ENCODE measurements around the gene RAB43.
"Not testable (repeated sequence)": the region's sequence is repeated elsewhere in the genome, so short reads cannot be mapped to it uniquely, and the experiment has no call there.

The RAB43 gene

DNA sequence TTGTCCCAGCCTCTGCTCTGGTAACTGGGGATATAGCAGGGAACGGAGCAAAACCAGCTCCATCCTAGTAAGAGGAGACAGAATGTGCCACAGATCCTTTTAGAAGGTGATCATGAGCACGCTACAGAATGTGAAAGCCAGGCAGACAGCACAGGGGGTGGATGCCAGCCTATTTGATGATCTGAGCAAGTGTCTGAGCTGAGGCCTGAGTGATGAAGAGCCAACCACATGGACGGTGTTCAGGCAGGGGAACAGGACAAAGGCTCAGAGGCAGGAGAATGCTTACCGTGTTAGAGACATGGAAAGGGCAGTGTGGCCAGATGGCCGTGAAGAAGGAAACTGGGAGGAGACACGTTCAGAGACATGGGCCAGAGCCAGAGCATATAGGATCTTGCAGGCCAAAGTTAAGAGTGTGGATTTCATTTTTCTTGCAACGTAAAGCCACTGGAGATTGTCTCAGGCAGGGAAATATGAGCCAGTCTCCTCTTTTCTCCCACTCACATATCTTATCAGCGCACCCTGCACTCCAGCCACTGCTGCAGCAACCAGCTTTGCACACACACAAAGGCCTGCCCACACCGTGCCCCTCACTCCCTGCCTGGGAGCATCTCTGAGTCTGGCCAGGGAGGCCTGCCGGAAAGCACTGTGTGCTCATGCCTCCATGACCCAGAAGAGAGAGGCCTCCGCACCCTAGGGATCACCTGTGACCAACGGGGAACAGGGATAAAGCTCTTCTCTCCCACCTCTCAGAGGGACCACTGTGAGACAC lies 20.1 kb downstream of the RAB43 start:
- no peak for DNase-seq (ENCODE audit: low read depth in 1 of 2, low spot score in 1 of 2)
- in situ Hi-C loops (cut with HindIII; ENCODE audit: low pct_unique_long_range_greater_than_20kb, low sequenced_read_pairs), result no loop called here
- TF ChIP-seq JUND (IDR thresholded peaks at IDR 0.05; ENCODE audit: low read depth), result no peak

DNA sequence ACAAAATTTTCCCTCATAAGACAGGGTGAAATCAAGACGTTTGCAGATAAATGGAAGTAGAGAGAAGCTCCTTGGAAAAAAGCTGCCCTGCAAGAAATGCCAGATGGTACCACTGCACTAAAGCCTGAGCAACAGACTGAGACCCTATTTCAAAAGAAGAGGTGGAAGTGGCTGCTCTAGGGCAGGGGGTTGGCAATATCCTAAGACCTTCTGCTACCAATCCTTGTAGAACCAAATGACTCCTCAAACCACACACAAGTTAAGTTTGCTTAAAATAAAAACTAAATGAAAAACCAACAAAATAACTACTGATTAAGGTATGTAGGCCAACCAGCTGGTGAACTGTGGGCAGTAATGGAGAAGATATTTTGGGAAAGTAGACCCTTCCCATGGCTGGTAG lies 21.3 kb downstream of the RAB43 start:
- no peak for TF ChIP-seq JUND (IDR thresholded peaks at IDR 0.05; ENCODE audit: low read depth)
- in situ Hi-C loops (cut with HindIII; ENCODE audit: low pct_unique_long_range_greater_than_20kb, low sequenced_read_pairs), result no loop called here
- no peak for DNase-seq (ENCODE audit: low read depth in 1 of 2, low spot score in 1 of 2)

DNA sequence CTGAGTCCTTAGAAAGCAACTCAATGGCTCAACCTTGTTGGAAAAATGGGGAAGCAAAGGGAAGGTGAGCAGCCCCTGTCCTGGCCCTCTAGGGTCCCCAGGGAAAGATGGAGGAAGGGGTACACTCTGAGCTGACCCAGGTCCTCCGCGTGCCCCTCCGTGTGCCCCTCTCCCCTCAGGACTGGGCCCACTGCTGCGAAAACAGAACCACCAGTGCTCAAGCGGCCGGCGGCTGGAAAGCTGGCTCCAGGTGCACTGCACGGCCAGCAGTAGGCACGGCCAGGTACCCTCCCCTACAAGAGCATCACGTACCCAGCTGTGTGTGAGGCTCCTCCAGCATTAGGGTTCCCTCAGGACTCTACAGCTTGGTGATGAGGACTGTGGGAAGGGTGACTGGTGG lies 26.3 kb downstream of the RAB43 start:
- in situ Hi-C loops (cut with HindIII; ENCODE audit: low pct_unique_long_range_greater_than_20kb, low sequenced_read_pairs), result no loop called here
- DNase-seq (ENCODE audit: low read depth in 1 of 2, low spot score in 1 of 2), result no peak
- TF ChIP-seq JUND (IDR thresholded peaks at IDR 0.05; ENCODE audit: low read depth), result no peak

DNA sequence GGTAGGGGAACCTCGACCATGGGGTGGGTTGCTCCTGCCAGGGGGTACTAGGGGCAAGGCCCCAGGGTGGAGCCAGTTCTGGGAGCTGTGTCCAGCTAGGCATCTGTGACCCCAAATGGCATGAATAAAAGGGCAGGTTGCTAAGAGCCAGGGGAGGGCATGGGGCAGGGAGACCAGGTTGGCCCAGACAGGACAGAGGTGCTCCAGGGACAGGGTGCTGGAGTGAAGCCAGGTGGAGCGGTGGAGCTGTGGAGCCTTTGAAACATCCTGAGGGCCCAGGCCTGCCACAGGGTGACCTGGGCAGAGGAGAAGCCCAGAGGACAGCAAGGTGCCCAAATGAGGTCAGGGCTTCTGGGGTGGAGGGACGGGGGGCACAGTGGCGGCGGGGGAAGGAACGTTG lies 33.3 kb downstream of the RAB43 start:
- DNase-seq (ENCODE audit: low read depth in 1 of 2, low spot score in 1 of 2); in situ Hi-C loops (cut with HindIII; ENCODE audit: low pct_unique_long_range_greater_than_20kb, low sequenced_read_pairs): not testable (repeated sequence)

DNA sequence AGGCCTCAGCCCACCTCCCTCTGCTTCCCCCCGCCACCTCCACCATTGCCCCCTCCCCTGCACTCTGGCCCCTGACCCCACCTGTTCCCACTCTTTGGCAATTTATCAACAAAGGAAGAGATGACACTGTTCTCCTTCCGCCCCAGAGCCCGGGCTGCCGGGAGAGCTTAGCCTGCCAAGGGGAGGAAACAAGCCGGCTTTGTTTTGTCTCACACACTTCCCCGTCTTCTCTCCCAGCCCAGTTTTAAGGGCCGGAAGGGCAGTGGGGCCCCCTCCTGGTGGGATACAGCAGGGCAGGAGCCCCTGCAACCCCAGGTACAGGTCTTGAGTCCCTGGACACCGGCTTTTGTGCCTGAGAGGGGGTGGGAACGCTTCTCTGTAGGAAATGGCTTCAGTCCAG lies 33.7 kb downstream of the RAB43 start:
- in situ Hi-C loops (cut with HindIII; ENCODE audit: low pct_unique_long_range_greater_than_20kb, low sequenced_read_pairs), result not testable (repeated sequence)
- DNase-seq (ENCODE audit: low read depth in 1 of 2, low spot score in 1 of 2), result peak in 1 of 2 experiments; percentile 49

DNA sequence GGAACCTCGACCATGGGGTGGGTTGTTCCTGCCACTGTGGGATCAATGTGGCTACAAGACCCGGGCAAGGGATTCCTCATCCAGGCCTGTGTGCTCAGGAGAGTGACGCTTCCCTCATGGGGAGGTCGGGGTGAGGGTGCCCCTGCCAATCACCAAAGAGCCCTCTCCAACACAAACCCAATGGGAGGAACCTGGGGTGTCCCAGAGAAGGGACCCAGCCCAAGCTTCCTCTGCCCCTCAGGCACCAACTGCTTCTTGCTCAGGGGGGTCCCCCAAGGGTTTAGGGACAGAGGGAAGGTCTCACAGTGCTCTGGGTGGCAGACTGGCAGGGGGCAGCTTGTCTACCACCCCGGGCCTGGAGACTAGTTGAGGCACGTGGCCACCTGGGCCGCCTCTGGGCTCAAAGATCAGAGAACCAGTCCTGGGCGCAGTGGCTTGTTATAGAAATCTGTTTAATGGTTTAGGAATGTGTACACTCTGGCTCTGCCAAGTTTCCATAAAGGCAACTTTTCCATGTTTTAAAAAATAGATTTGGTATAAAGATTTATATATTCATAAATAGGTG lies 34.4 kb downstream of the RAB43 start:
- no peak for TF ChIP-seq JUND (IDR thresholded peaks at IDR 0.05; ENCODE audit: low read depth)
- in situ Hi-C loops (cut with HindIII; ENCODE audit: low pct_unique_long_range_greater_than_20kb, low sequenced_read_pairs), result no loop called here
- DNase-seq (ENCODE audit: low read depth in 1 of 2, low spot score in 1 of 2), result peak in 1 of 2 experiments; percentile 33

DNA sequence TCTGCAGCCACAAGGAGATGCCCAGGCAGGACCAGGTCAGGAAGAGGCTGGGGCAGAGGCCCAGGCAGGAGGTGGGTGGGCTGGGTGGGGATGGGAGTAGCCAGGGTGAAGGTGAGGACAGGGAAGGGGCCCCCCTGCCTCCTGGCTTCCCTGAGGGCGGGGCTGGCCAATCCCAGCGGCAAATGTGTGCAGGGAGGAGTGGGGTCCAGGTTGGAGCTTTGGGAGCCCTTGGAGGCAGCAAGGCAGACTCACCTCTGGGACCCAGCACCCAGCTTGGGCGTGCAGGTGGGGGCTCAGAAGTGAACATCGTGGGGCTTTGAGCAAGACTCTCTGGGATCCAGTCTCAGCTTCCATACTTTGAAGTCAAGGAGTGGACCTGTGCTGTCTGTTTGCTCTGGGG lies 35.8 kb downstream of the RAB43 start:
- in situ Hi-C loops (cut with HindIII; ENCODE audit: low pct_unique_long_range_greater_than_20kb, low sequenced_read_pairs), result no loop called here
- DNase-seq (ENCODE audit: low read depth in 1 of 2, low spot score in 1 of 2), result no peak
- TF ChIP-seq JUND (IDR thresholded peaks at IDR 0.05; ENCODE audit: low read depth), result no peak

DNA sequence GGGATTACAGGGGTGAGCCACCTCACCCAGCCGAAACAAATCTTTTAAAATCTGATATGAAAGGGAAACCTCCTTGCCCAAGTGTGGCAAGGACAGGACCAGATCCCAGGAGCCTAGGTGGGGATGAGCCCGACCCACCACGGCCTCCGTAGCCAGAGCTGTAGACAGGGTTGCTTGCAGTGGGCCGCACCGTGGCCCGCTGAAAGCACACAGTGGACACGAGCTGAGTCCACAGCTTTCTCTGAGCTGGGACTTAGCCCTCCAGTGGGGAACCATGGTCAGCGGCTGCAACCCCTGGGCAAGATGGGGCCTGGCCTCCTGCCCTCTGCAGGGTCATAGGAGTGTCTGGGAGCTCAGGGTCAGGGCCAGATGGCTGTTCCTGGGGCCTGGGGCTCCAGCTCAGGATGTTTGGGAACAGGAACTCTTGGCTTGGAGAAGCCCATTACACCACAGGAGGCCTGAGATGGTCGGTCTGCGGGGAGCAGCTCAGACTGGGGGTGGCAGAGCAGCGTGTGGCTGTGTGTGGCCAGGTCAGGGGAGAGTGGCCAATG lies 36.4 kb downstream of the RAB43 start:
- DNase-seq (ENCODE audit: low read depth in 1 of 2, low spot score in 1 of 2), result no peak
- in situ Hi-C loops (cut with HindIII; ENCODE audit: low pct_unique_long_range_greater_than_20kb, low sequenced_read_pairs), result no loop called here
- TF ChIP-seq JUND (IDR thresholded peaks at IDR 0.05; ENCODE audit: low read depth), result no peak

DNA sequence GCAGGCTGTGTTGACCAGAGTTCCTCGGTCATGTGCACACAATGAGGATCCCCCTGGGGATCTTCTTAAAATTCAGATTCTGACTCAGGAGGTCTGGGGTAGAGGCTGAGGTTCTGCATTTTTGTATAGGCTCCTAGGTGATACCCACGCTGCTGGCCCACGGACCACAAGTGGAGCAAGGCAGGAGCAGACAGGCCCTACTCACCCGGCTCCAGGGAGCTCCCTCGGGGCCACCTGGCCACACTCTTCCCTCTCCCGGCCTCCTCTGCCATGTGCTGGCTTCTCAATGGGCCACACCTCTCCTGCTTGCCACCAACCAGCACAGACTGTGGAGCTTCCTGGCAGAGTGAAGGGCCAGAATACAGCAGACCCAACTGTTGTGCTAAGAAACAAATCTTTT lies 37.1 kb downstream of the RAB43 start:
- no peak for DNase-seq (ENCODE audit: low read depth in 1 of 2, low spot score in 1 of 2)
- TF ChIP-seq JUND (IDR thresholded peaks at IDR 0.05; ENCODE audit: low read depth), result no peak
- in situ Hi-C loops (cut with HindIII; ENCODE audit: low pct_unique_long_range_greater_than_20kb, low sequenced_read_pairs), result no loop called here

DNA sequence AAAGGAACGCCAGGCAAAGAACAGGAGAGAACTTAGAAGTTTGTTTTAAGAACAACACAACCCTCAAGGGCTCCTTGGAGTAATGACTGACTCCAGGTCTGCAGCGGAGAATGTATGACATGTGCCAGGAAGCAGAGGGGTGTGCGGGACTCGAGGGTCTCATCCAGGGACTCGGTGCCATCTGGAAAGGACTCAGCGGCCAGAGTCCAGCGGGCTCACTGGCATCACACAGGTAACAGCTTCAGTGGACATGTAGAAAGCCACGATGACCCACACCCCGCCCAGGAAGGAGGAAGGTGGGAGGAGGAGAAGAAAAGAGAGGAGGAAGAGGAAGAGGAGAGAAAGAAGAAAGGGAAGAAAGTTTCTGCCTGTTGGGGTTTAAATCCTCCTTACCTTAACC lies 39.6 kb downstream of the RAB43 start:
- DNase-seq (ENCODE audit: low read depth in 1 of 2, low spot score in 1 of 2), result no peak
- TF ChIP-seq JUND (IDR thresholded peaks at IDR 0.05; ENCODE audit: low read depth), result no peak
- in situ Hi-C loops (cut with HindIII; ENCODE audit: low pct_unique_long_range_greater_than_20kb, low sequenced_read_pairs), result no loop called here

DNA sequence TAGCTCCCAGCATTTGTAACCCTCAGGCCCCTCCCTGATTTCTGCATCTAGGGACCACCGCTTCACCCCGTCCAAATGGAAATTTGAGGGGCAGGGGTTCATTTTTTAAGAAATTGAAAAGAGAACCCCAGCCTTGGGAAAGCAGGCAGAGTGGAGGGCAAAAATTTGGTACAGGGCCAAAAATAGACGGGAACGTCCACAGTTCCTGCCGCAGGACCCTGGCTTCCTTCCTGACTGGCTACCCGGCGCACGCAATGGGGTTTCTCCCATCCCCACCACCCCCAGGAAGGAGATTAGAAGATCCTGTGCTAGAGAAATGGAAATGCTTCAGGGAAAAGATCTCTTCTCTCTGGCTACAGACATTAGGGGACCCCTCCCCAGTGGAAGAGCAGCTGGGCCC lies 40.1 kb downstream of the RAB43 start:
- TF ChIP-seq JUND (IDR thresholded peaks at IDR 0.05; ENCODE audit: low read depth), result no peak
- DNase-seq (ENCODE audit: low read depth in 1 of 2, low spot score in 1 of 2), result no peak
- in situ Hi-C loops (cut with HindIII; ENCODE audit: low pct_unique_long_range_greater_than_20kb, low sequenced_read_pairs), result no loop called here

DNA sequence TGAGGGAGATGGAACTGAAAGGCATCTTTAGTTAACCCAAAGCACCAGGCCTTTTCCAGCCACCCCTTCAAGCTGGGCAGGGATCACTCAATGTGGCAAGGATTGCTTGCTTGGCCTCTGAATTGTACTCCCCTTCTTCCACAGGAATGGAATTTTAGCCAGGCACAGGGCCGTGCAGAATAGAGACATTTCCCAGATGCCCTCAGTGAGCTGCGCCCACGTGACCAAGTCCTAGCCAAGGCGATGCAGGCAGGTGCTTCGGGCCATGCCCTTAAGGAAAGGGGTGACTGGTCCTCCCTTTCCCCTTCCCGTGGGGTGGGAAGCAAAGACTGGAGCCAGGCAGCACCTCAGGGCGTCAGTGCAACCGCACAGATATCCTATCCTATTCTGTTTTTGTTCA lies 43.1 kb downstream of the RAB43 start:
- in situ Hi-C loops (cut with HindIII; ENCODE audit: low pct_unique_long_range_greater_than_20kb, low sequenced_read_pairs), result no loop called here
- TF ChIP-seq JUND (IDR thresholded peaks at IDR 0.05; ENCODE audit: low read depth), result no peak
- no peak for DNase-seq (ENCODE audit: low read depth in 1 of 2, low spot score in 1 of 2)

DNA sequence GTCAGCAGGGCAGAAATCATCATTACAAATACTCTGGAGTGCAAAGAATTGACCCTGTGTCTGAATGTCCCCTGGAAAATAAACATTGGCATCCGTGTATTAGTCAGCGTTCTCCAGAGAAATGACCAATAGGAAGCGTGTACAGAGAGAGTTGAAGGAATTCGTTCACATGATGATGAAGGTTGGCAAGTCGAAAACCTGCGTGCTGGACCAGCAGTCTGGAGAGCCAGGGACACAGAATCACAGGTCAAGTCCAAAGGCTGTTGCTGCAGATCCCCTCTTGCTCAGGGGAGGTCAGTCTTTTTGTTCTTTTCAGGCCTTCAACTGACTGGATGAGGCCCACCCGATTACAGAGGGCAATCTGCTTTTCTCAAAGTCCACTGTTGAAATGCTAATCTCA lies 44.4 kb downstream of the RAB43 start:
- in situ Hi-C loops (cut with HindIII; ENCODE audit: low pct_unique_long_range_greater_than_20kb, low sequenced_read_pairs), result no loop called here
- DNase-seq (ENCODE audit: low read depth in 1 of 2, low spot score in 1 of 2), result peak in 1 of 2 experiments; percentile 20

More for the DNA sequence above, 44.4 kb downstream of the RAB43 start:
- no peak for TF ChIP-seq JUND (IDR thresholded peaks at IDR 0.05; ENCODE audit: low read depth)
